NCI-H510A treated with DMSO at 0.1 percent for 48 hours (cell line): ENCODE measurements around the gene GALK2.

Experiments used
- DNase-seq: peaks from one replicate; lab custom pipeline; 2025; lab: John Stamatoyannopoulos, UW

GALK2 gene

DNA sequence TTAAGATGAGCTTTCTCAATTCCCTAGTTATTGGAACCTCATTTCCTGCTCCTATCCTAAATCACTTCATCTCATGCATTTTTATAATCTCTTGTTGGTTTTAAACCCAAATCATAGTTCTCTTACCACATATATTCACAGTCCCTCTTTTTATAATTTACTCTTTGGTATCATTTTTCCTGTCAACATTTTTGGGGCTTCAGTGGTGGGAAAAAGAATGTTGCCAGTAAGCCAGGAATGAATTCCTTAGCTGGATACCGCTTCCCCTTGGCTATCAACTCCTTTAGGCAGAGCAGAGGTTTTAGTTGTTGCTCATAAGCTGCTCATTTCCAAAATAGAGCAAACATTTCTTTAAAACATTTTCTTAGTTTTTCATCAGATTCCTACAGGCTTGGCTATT is 112.3 kb downstream of the GALK2 start:
- no peak for DNase-seq

DNA sequence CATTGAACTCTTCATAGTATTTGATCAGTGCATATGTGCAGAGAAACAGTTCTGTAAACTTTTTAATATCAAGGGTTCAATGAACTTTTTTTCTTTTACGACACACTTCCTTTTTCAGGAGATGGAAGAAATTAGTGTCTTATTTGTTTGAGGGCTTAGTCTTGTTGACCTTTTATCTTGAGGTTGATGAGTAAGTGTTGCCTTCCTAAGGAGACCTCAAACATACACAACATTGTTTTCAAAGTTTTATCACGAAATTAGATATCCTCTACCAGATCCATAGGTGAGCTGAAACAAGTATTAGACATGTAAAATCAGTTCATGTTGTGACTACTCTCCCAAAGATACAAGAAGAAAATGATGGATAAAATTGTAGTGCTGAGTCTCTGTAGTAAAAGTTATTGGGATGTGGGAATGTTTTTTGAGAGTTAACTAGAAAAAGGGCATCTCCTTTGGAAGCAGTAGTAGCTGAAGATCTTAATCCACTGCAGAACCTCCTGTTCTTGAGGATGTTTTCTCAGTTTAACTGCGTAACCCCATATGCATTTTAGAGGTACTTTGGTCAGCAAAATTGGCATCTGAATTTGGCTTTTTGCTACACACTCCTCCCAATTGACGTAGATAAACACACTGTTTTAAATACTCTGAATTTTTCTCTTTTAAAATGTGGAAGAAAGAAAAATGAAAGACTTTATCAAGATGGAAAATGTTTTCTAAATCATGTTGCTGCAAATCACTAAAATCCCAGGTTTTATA is 116.8 kb downstream of the GALK2 start:
- DNase-seq = no peak

GRCh38 chr15:49287481-49287880 is 117.4 kb downstream of the GALK2 start:
- no peak for DNase-seq

- no peak for DNase-seq
These were observed 118.3 kb downstream of the GALK2 start for GRCh38 chr15:49288391-49288790.

DNA sequence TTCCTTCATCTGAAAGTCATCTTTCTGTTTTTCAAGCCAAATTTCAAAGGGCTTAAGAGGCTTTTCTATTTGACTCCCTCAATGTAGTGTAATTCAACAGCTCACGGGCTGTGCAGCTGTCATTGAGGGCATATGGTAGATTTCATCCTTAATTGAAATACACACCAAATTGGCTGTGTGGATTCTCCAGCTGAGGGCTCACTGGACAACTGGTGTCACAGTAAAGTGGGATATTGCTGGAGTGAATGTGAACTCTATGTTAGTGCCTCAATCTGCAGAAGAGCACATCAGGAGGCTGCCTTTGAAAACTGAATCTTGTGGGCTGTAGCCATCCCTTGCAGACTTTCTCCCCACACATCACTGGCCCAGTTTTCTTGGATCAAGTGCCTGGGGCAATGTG is 120.1 kb downstream of the GALK2 start:
- DNase-seq = no peak

DNA sequence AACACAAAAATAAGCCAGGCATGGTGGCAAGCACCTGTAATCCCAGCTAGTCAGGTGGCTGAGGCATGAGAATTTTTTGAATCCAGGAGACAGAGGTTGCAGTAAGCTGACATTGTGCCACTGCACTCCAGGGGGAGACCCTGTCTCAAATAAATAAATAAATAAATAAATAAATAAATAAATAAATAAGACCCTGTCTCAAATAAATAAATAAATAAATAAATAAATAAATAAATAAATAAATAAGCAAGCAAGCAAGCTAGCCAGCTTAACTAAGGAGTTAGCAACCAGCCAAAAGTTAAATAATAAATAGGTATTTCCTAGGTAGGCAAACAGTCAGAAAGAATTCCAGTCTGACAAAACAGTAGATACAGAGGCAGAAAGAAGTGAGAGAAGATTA is 123.9 kb downstream of the GALK2 start:
- DNase-seq = no peak

- no peak for DNase-seq
These were observed 126.2 kb downstream of the GALK2 start for GRCh38 chr15:49296258-49296657.

GRCh38 chr15:49297584-49297983 is 127.5 kb downstream of the GALK2 start:
- no peak for DNase-seq

- no peak for DNase-seq
These were observed 130.8 kb downstream of the GALK2 start for GRCh38 chr15:49300856-49301255.

- DNase-seq = no peak
These were observed 131.5 kb downstream of the GALK2 start for GRCh38 chr15:49301562-49301961.

- DNase-seq = no peak
These were observed 133.0 kb downstream of the GALK2 start for GRCh38 chr15:49303003-49303402.

DNA sequence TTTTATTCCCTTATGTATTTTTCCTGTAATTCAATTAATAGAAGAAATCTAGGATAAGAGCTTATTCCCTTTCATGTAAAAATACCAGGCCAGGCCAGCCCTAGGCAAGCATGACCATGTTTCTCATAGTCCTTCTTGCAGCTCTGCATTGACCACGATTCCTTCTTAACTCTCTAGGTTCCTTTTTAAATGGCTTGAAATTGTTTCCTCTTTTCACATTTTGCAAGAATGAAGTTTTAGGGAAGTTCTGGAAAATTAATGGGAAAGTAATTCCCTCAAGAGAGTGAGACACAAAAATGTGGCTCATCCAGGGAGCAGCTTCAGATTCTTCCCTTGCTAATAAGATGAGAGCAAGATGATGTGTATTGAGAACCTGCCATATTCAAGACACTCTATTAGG is 136.5 kb downstream of the GALK2 start:
- DNase-seq = no peak

DNA sequence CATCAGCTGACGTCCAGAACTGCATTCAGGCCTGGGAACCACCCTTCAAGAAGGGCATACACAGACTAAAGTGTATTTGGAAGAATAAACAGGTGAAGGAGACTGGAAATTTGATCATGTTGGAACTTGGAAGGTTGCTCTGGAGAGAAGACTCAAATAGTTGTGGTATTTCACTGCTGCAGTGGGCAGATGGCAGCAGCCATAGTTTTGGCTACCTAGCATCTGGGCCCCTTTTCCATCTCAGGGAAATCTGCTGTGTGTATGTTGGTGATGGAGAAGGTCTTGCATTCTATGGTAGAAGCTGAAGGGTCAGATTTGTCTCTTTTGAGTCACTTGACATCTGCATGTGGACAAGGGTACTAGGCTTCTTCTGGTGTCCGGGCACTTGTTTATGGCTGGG is 138.6 kb downstream of the GALK2 start:
- no peak for DNase-seq

DNA sequence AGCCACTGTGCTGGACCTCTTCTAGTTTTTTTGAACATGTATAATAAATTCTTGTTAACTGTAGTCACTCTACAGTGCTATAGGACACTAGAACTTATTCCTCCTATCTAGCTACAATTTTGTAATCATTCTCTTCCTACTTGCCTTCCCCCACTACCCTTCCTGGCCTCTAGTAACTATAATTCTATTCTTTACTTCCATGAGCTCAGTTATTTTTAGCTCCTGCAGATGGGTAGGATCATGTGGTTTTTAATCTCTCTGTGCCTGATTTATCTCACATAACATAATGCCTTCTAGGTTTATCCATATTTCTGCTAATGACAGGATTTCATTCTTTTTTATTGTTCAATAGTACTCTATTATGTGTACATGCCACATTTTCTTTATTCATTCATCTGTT is 139.8 kb downstream of the GALK2 start:
- no peak for DNase-seq

DNA sequence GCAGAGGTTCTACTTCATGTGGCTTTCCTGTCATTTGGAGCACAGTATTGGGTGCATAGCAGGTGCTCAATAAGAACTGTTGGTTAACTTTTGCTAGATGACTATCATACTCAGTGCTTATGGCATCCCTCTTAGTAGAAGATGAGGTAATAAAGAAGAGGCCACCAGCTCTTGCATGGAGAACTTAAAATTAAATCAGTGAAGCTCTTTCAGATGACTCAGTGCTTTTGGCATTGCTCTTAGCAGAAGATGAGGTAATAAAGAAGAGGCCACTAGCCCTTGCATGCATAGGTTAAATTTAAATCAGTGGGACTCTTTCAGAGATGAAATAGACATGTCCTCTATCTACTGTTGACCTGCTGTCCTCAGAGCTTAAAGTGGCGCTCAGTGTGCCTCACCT is 143.6 kb downstream of the GALK2 start:
- no peak for DNase-seq

GRCh38 chr15:49314716-49315115 is 144.7 kb downstream of the GALK2 start:
- DNase-seq = no peak

- DNase-seq = no peak
These were observed 145.4 kb downstream of the GALK2 start for GRCh38 chr15:49315391-49315823.

DNA sequence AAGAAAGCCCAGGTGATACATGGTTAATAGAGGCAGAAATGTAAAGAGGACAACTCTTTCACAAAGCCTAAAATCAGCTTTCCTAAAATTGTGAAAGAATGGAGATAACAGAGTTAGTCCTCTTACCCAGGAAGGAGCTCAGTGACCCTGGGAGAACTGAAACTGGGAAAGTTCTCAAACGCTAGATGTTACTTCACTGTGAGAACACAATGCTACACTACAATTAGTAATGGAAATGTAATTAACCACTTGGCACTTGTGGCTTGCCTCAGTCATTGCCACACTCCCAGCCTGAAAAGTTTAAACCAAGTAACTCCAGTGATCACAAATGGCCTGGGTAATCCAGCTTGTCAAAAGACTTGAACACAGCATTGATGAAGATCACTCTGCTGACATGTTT is 150.3 kb downstream of the GALK2 start:
- no peak for DNase-seq

- DNase-seq = no peak
These were observed 153.2 kb downstream of the GALK2 start for GRCh38 chr15:49323207-49323606.

DNA sequence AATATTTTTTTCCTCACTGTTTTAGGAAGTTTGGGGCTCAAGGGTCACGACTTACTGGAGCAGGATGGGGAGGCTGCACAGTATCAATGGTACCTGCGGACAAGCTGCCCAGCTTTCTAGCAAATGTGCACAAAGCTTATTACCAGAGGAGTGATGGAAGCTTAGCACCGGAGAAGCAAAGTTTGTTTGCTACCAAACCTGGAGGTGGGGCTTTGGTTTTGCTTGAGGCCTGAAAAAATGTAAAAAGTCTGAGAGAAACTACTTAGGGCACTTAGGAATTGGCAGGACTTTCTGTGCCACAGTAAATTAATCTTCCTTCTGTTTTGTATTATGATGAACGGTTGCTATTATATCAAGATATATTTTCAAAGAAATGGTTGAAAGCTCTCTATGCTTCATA is 157.9 kb downstream of the GALK2 start:
- DNase-seq = no peak

DNA sequence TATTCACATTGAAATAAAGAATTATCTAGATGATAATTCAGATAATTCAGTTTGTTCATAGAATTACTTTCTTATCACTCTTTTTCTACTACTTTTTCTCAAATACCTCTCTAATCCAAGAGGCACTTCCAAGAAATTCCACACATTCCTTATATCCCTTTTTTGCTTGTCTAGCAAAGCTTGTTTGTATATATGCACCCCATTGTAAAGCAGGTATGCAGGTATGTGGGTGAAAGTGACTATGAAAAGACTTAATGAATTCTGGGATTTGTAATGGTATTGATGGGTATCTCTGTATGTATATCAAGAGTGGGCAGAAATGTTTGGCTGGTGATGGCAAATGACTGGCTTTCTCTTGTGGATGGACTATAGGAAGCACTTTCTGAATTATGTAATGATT is 158.9 kb downstream of the GALK2 start:
- DNase-seq = no peak

- DNase-seq = no peak
These were observed 160.1 kb downstream of the GALK2 start for GRCh38 chr15:49330166-49330565.

- DNase-seq = no peak
These were observed 161.4 kb downstream of the GALK2 start for GRCh38 chr15:49331442-49331841.

DNA sequence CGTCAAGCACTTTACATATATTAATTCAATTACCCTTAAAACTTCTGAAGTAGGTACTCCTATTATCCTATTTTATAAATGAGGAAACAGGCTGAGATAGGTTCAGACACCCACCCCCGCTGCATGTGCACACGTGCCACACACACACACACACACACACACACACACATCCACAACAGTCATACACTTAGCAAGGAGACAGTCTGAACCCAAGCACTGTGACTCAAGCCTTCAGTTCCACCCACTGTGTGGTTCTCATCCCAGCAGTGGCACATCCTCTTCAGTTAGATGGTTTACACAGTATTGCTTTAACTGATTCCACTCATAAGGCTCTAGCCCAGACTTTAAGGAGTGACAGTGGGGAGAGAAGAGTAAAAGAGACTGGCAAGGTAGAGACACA is 161.9 kb downstream of the GALK2 start:
- DNase-seq = no peak
